CD14-positive monocyte (primary cell): ENCODE results near the gene LAMC3. TPM values are rescaled to one million over a fixed set of nuclear protein-coding genes. Genes with fewer than 3 reads are reported as not detected.

Experiments used
- DNase-seq, 3 donors: peaks; one replicate each; pipeline ENCODE4 v3.0.0-alpha.2; 2011 to 2022
- H2AFZ ChIP-seq: 2 replicates; pipeline ENCODE4 v1.6.0; 2012; ENCODE audit warnings: mild to moderate bottlenecking, low read depth, low read length, inconsistent platforms; ENCODE audit not compliant: insufficient read depth, poor library complexity, severe bottlenecking
- H3K27ac ChIP-seq, 2 donors: 1 replicate in 1 of 2; 2 replicates in 1 of 2; pipeline ENCODE4 v1.5.1; 2012 to 2013; ENCODE audit warnings: low read length in 2 of 2, control low read depth in 1 of 2, inconsistent platforms in 1 of 2, low read depth in 1 of 2, mild to moderate bottlenecking in 1 of 2
- H3K27me3 ChIP-seq, 2 donors: one replicate each; pipeline versions ENCODE4 v1.6.0 to v1.6.1; 2011 to 2013; ENCODE audit warnings: low read length in 2 of 2; ENCODE audit not compliant: control insufficient read depth in 2 of 2, insufficient read depth in 2 of 2
- H3K36me3 ChIP-seq, 2 donors: replicated peaks in 1 of 2; 1 replicate in 1 of 2; 2 replicates in 1 of 2; pipeline versions ENCODE4 v1.5.1 to v1.6.1; 2012 to 2013; ENCODE audit warnings: low read length in 2 of 2, control low read depth in 1 of 2, inconsistent platforms in 1 of 2, mild to moderate bottlenecking in 1 of 2; ENCODE audit not compliant: insufficient read depth in 2 of 2, control insufficient read depth in 1 of 2
- H3K4me1 ChIP-seq, 2 donors: 1 replicate in 1 of 2; 2 replicates in 1 of 2; pipeline versions ENCODE4 v1.5.1 to v1.6.1; 2012 to 2013; ENCODE audit warnings: low read length in 2 of 2, control low read depth in 1 of 2, inconsistent platforms in 1 of 2, mild to moderate bottlenecking in 1 of 2, moderate library complexity in 1 of 2; ENCODE audit not compliant: insufficient read depth in 2 of 2, control insufficient read depth in 1 of 2
- H3K4me2 ChIP-seq: replicated peaks from 2 replicates; pipeline ENCODE3; 2012; ENCODE audit warnings: low read length, moderate library complexity, mild to moderate bottlenecking; ENCODE audit not compliant: poor library complexity, severe bottlenecking; ENCODE audit errors: extremely low read depth
- H3K4me3 ChIP-seq, 3 experiments: fragments of 200-600 bp in 1 of 3; sonication (generic) in 1 of 3; replicated peaks in 1 of 3; 1 replicate in 2 of 3; 2 replicates in 1 of 3; pipeline ENCODE4 v1.5.1; 2011 to 2013; ENCODE audit warnings: low read length in 3 of 3, mild to moderate bottlenecking in 3 of 3, control low read depth in 2 of 3, low read depth in 2 of 3, inconsistent platforms in 1 of 3, moderate library complexity in 1 of 3
- H3K79me2 ChIP-seq: 2 replicates; pipeline ENCODE4 v1.6.0; 2012; ENCODE audit warnings: mild to moderate bottlenecking, control low read depth, inconsistent platforms, low read length, moderate library complexity; ENCODE audit not compliant: insufficient read depth
- H3K9ac ChIP-seq: 2 replicates; pipeline ENCODE4 v1.6.0; 2017; ENCODE audit warnings: low read length, mild to moderate bottlenecking; ENCODE audit not compliant: insufficient read depth, poor library complexity, severe bottlenecking
- H3K9me3 ChIP-seq, 2 donors: replicated peaks in 1 of 2; 1 replicate in 1 of 2; 2 replicates in 1 of 2; pipeline versions ENCODE4 v1.5.1 to v1.6.1; 2012 to 2013; ENCODE audit warnings: low read length in 2 of 2, control low read depth in 1 of 2; ENCODE audit not compliant: control insufficient read depth in 1 of 2, insufficient read depth in 1 of 2
- H4K20me1 ChIP-seq: 2 replicates; pipeline ENCODE4 v1.6.0; 2012; ENCODE audit warnings: mild to moderate bottlenecking, low read length, control low read depth, moderate library complexity; ENCODE audit not compliant: insufficient read depth
- H3K27ac Mint-ChIP-seq, 7 donors: one replicate each; pipeline ENCODE4 v1.8.0; 2020; ENCODE audit warnings: mild to moderate bottlenecking in 7 of 7, mixed read lengths in 7 of 7, moderate library complexity in 6 of 7, inconsistent platforms in 2 of 7
- H3K27me3 Mint-ChIP-seq, 3 donors: one replicate each; pipeline ENCODE4 v1.8.0; 2021 to 2022; ENCODE audit warnings: low read depth in 3 of 3, mild to moderate bottlenecking in 3 of 3, mixed read lengths in 3 of 3, moderate library complexity in 3 of 3, inconsistent platforms in 1 of 3
- H3K36me3 Mint-ChIP-seq, 2 donors: one replicate each; pipeline ENCODE4 v1.8.0; 2020; ENCODE audit warnings: mixed read lengths in 2 of 2, inconsistent platforms in 1 of 2, mild to moderate bottlenecking in 1 of 2
- H3K4me1 Mint-ChIP-seq: one replicate; pipeline ENCODE4 v1.8.0; 2020; ENCODE audit warnings: mild to moderate bottlenecking, mixed read lengths
- H3K4me3 Mint-ChIP-seq, 2 donors: one replicate each; pipeline ENCODE4 v1.8.0; 2020; ENCODE audit warnings: mild to moderate bottlenecking in 2 of 2, mixed read lengths in 2 of 2, moderate library complexity in 1 of 2
- H3K9me3 Mint-ChIP-seq, 7 donors: one replicate each; pipeline ENCODE4 v1.8.0; 2020 to 2022; ENCODE audit warnings: mixed read lengths in 7 of 7, mild to moderate bottlenecking in 6 of 7, moderate library complexity in 6 of 7, inconsistent platforms in 2 of 7
- WGBS: methylation state at CpG from one replicate; pipeline ENCODE4 v1.1.5; 2013; ENCODE audit warnings: missing lambda C conversion rate; ENCODE audit not compliant: insufficient coverage; 5-methylcytosine and 5-hydroxymethylcytosine counted together
- intact Hi-C, 2 donors: fragments of 100-400 bp; cut with micrococcal nuclease; formaldehyde crosslinking; loops; one replicate each; pipeline versions ENCODE4 v1.15.0 to v1.15.1; 2023
- polyA plus RNA-seq, 3 donors: library from polyadenylated mRNA; depleted of rRNA in 1 of 3; unstranded in 2 of 3; stranded (reverse) in 1 of 3; fragments of 300-500 nt in 2 of 3; fragments of >200 nt in 1 of 3; fragmentation: Illumina TruSeq in 2 of 3; gene quantifications; 1 replicate in 2 of 3; 2 replicates in 1 of 3; pipeline ENCODE4 v1.2.3, GENCODE V29; 2012 to 2021
- TF ChIP-seq, protein P1 (sequence below): fragments of 200-600 bp; IDR thresholded peaks from one replicate; pipeline ENCODE4 v1.8.0; 2022; ENCODE audit warnings: antibody characterized with exemption, mild to moderate bottlenecking

LAMC3 gene
- polyA plus RNA-seq, 3 donors = 0.19 TPM; not detected in 2

DNA sequence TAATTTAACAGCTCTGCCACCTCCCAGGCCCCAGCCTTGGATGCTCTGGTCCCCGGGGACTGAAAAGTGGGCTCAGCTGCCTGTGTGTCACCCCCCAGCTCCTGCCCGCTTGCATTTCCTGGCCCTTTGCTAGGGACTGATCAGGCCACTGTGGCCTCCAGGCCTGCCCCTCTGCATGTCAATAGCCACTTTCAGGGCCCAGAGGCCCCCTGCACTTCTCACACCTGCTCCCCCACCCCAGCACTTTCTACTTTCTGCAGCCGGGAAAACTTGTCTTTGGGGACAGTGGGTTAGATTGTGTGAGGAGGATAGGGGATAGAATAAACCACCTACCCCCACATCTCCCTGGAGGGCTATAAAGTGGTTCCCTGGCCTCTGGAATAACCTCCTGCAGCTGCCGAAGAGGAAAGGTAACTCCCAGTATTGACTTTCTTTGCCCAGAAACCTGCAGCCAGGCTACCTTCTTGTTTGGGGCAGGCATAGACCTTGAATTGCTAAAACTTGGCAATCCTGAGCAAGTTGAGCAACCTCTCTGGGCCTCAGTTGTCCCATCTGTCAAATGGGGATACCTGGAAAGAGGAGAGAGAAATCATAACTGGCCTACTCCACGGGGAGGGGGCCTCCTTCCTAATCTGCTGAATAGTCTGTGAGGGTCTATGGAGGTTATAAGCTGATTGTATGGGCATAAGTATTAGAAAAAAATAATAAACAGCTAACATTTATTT lies 95.2 kb downstream of the LAMC3 start:
- Mint-ChIP-seq H3K4me1 (no peaks in the 10 kb centered on the region), H3K4me3 (no peak overlapping the region), H3K9me3 (no peaks in the 10 kb centered on the region), H3K36me3 (no peaks in the 10 kb centered on the region), H3K27ac (no peak overlapping the region), H3K27me3 (peaks cover 0 to 7% (median 3%) of the 10 kb centered on the region in 3 donors)
- H3K27ac ChIP-seq = no peak overlapping the region
- no peaks in the 10 kb centered on the region for H3K27me3 ChIP-seq
- no peaks in the 10 kb centered on the region for H3K79me2 ChIP-seq
- DNase-seq = no peak
- no peak overlapping the region for H2AFZ ChIP-seq
- H3K4me3 ChIP-seq = no peak overlapping the region
- intact Hi-C loops = no loop called here
- TF ChIP-seq, protein P1, sequence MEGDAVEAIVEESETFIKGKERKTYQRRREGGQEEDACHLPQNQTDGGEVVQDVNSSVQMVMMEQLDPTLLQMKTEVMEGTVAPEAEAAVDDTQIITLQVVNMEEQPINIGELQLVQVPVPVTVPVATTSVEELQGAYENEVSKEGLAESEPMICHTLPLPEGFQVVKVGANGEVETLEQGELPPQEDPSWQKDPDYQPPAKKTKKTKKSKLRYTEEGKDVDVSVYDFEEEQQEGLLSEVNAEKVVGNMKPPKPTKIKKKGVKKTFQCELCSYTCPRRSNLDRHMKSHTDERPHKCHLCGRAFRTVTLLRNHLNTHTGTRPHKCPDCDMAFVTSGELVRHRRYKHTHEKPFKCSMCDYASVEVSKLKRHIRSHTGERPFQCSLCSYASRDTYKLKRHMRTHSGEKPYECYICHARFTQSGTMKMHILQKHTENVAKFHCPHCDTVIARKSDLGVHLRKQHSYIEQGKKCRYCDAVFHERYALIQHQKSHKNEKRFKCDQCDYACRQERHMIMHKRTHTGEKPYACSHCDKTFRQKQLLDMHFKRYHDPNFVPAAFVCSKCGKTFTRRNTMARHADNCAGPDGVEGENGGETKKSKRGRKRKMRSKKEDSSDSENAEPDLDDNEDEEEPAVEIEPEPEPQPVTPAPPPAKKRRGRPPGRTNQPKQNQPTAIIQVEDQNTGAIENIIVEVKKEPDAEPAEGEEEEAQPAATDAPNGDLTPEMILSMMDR = no peak
- no peaks in the 10 kb centered on the region for H3K9me3 ChIP-seq
- WGBS = 93% methylated on average over 2 of the region's 5 CpGs
- H3K9ac ChIP-seq = no peak overlapping the region
- H3K4me1 ChIP-seq = no peaks in the 10 kb centered on the region
- no peak overlapping the region for H3K4me2 ChIP-seq
- H4K20me1 ChIP-seq = no peaks in the 10 kb centered on the region
- no peaks in the 10 kb centered on the region for H3K36me3 ChIP-seq

DNA sequence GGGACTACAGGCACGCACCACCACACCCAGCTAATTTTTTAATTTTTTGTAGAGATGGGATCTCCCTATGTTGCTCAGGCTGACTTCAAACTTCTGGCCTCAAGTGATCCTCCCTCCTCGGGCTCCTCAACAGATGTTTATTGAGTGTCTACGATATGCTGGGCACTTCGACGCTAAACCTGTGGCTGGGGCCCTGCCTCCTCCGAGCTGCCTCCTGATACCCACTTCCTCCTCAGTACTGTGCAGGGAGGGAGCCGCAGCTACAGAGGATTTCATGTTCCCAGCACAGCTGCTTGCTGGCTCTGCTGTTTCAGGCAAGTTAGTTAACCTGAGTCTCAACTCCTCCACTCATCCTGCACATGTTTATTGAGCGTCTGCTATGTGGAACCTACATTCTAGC lies 97.0 kb downstream of the LAMC3 start:
- H3K9ac ChIP-seq = no peak overlapping the region
- Mint-ChIP-seq H3K4me1 (no peaks in the 10 kb centered on the region), H3K36me3 (no peaks in the 10 kb centered on the region), H3K27ac (no peak overlapping the region), H3K4me3 (no peak overlapping the region), H3K9me3 (no peaks in the 10 kb centered on the region), H3K27me3 (peaks cover 2 to 5% (median 3%) of the 10 kb centered on the region in 3 donors)
- WGBS = 53% methylated on average over 2 of the region's 8 CpGs
- no peak for DNase-seq
- H3K27me3 ChIP-seq = no peaks in the 10 kb centered on the region
- H3K4me3 ChIP-seq = no peak overlapping the region
- no peak overlapping the region for H3K4me2 ChIP-seq
- H4K20me1 ChIP-seq = no peaks in the 10 kb centered on the region
- H3K4me1 ChIP-seq = no peaks in the 10 kb centered on the region
- TF ChIP-seq, protein P1 = no peak
- H2AFZ ChIP-seq = no peak overlapping the region
- H3K36me3 ChIP-seq = no peaks in the 10 kb centered on the region
- H3K27ac ChIP-seq = no peak overlapping the region
- no peaks in the 10 kb centered on the region for H3K79me2 ChIP-seq
- no peaks in the 10 kb centered on the region for H3K9me3 ChIP-seq
- intact Hi-C loops = no loop called here
